Stimulated activated CD8-positive, alpha-beta memory T cell treated with anti-CD3 and anti-CD28 coated beads, Interleukin-12 subunit alpha, Interleukin-12 subunit beta, amount 100 ng/mL, for 24 hours (primary cell): ENCODE data around the gene FOXP1.

Experiments
- DNase-seq: peaks from one replicate; pipeline ENCODE4 v3.0.0-alpha.2; 2020; ENCODE audit errors: extremely low read depth

Gene FOXP1

DNA sequence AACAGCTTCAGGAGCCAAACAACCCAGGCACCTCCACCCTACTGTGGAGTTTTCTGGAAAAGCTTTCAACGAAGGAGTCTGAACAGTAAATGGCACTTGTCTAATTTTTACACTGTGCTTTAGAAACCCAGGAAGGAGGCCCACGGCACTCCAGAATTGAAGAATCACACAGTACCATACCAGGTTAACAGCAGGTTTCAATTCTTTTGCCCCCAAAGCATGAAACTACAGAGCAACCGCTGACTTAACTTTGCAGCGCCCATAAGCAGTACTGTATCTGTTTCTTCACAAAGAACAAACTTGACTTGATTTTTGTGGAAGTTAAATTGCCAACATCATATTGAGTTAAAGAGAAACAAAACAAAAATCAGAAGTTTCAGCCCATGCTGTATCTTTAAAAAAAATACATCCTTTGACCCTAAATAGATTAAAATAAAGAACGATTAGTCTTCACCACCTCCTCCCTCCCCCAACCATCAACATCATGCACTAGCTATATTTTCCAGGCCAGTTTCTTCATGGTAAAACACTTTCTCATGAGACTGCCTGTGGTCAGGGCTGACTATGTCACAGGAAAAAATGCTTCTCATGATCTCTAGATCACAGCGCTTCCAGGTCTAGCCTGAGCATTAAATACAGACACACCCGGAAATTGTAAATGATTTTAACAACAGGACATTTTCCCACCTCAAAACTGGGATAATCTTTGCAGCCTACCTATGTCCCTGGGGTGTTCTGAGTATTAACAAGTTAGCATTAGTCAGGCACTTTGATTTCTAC lies 456.3 kb downstream of the FOXP1 start:
- DNase-seq, result no peak

DNA sequence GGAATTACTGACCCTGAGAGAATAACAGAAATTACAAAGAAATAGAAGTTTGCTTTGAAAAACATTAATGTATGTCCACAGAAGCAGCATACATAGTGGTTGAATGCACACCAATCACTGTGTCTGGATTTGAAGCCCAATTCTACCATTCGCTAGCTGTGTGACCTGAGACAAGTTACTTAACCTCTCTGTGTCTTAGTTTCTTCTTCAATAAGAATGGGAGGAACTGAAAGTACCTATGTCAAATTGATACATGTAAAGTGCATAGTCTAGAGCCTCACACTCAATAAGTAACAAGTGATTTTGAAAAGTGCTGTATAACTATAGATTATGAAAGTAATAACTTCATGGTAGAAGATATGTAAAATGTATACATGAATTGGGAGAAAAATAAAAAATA lies 457.8 kb downstream of the FOXP1 start:
- DNase-seq, result no peak

DNA sequence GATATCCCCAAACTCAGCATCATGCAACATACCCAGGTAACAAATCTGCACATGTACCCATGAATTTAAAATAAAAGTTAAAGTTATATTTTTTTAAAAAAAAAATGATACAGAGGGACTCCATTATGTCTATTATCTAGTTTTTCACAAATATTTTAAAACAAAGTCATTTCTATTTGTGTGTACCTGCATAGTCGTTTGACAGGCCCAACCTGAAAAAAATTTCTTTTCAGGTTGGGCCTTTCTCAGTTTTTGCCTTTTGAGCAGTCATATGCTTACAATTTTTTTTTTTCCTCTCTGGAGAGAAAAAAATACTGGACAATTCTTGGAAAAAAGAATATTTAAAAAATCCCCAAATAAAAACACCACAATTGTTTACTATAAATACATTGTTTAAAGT lies 459.5 kb downstream of the FOXP1 start:
- DNase-seq, result no peak

DNA sequence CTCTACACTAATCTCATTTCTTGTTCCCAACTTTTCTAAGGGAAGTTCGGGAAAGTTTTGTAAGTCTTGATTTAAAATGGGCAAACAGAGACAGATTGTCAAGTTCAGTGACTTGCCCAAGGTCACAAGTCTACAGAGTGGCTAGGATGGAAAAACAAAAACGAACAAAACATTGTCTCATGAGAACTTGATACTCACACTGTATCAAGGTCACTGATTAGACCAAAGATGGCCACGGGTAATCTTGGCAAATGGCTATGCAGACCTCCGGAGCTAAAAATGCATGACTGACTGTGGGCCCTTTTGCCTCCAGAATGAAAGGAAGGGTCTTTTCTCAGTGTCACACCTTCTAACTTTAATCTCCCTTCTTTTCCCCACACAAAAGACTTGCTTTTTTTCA lies 460.9 kb downstream of the FOXP1 start:
- DNase-seq, result no peak

DNA sequence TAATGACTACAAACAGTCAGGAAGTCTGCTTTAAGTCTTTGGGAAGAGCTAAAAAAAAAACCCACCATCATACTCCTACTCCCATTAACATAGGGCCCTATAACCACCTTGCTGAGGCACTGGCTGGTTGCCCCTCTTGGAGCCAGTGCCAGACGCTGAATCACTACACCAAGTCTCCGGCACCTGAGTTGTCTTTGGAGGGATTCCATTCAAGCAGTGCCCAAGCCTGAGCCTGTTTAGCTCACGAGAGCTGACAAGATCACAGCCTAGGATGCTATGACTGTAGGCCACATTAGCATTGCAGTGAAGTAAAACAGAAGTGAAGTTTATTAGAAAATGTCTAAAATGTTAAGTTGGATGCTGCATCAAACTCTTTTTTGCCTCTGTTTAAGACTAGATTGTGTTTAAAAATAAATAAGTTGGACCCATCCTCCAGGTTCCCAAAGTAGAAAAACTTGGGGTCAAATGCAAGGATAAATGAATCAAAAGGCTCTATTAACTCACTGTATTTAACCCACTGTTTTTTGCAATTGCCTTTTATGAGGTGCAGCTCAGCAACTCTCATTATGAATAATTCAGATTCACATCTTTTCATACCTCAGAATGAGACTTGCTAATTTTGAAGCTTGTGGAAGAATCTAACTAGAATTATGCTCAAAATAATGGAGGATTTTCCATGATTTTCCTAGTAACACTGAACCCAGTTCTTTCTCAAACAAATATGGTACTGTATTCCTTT lies 461.9 kb downstream of the FOXP1 start:
- DNase-seq, result no peak

DNA sequence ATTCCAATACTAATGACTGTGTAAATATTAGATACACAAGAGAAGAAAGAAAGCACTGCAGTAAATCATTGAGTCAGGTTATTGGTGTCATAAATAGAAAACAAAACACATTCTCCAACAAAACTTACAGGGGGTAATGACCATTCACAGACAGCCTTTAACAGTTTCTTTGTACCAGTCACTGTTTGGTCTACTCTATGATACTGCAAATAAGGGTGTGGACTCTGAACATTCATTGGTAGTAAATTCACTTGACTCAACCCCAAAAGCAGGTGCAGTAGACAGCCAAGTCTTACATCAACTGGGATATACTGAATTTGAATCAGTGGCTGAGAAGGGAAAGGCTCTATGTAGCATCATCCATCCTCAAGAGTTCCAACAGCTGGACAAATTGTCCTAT lies 463.5 kb downstream of the FOXP1 start:
- no peak for DNase-seq

DNA sequence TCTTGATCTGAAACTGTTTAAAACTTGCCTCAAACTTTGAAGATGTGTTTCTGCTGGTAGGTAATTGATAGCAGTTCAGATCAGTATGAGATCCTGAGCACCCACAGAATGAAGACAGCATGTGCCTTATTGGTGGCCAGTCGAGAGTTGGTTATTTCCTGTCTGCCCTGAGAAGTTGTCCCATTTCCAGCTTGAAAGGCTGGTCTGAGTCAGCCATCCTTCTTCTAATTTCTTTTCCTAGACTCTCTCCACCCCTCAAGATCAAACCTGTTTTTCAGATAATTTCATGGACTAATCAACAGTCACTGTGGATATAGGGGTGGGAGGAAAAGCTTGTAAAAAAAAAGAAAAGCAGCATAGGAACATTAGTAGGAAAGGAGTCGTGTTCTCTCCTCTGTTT lies 464.4 kb downstream of the FOXP1 start:
- no peak for DNase-seq

DNA sequence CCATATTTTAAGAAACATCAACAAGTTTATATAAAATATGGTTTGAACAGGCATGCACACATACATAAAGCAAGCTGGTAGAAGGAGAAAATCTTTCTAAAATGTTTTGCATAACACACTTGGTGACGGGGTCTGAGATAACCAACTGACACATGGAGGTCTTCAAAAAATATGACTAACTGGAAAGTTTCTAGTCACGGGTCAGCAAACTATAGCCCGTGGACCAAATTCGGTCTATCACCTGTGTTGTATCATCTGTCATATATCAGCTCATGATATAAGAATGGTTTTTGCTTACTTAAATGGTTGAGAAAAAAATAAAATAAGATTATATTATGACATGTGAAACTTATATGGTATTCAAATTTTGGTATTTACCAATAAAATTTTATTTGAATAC lies 465.1 kb downstream of the FOXP1 start:
- no peak for DNase-seq

DNA sequence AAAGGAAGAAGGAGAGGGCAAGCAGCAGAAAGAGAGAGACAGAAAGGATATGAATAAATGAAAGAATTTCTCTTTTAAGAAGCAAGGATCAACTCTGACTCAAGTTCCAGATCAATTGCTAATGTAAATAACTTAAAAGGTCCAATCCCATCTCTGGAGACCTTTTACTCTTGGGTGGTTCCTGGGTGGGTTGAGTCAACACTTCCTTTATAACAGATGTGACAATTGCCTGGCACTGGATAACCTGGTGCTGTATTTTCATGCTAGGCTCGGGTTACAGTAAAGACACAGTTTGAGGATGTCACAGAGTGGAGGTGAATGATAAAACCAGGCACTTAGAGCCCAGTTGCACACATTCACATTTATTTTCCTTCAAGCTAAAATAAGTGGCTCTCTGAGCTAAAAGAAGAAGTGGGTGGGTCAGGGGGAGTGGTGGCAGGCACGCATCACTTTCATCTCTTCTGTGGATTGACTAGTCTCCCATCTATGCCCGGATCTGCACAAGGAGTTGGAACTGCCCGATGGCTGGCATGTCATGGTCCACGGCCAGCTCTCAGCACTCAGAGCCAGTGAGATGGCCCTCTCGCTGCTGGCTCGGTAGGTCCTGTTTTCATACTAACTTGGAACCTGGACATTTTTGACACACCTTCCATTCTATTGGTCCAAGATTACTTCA lies 465.8 kb downstream of the FOXP1 start:
- no peak for DNase-seq

DNA sequence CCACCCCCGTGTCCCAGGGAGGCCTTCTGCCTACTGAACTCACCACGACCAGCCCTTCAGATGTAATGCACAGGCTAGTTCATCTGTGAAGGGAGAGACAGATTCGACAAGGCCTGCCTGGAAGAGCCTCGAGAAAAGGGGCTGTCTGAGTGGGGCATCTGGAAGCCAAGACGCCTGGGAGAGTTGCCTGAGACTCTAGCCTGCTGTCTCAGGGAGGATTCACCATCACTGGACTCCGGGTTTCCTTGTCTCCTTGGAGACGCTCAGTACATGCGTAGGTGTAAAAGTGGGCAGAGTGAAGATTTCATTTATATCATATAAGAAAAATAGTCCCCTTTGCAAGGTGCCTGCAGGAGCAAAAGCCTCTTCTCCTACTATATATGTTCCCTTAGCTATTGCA lies 468.9 kb downstream of the FOXP1 start:
- no peak for DNase-seq

DNA sequence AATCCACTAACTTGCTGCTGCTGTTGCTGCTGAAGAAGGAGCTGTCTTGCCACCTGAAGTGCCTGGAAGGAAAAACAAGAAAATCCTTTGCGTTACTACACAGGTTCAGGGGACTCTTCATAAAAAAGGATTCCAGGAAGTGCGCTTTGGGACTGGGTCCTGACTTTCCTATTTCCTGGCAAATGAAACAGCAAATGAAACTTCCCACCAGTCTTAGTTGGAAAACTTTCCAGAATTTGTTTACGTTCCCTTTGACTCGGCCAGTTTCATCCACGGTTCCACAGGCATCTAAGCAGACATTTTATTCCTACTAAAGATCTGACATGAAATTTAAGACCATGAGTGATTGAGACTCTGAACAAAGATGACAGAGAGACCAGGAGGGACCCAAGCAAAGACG lies 471.0 kb downstream of the FOXP1 start:
- no peak for DNase-seq

DNA sequence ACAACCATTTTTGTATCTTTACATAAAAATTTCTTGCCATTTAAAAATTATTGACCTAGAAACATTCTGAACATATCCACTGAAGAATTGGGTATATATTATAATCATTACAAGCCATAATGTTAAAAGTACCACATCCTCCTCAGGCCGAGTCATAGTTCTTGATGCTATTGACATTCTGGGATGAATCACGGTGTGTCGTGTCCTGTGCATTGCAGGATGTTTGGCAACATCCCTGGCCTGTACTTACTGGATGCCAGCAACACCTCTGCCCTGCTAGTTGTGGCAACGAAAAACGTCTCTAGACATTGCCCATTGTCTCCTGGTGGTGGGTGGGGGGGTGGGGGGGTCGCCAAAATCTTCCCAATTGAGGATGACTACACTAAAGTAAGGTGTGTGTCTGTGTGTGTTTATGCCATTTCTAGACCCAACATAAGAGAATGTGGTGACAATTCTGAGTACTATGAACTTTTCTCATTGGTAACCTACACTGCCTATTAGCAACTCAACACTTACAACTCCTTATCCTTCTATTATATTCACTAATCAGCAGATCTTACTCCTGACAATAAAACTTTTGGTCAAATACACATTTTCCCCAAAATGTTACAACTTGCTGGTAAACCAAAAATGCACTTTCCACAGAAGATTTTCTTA lies 471.6 kb downstream of the FOXP1 start:
- DNase-seq, result no peak

DNA sequence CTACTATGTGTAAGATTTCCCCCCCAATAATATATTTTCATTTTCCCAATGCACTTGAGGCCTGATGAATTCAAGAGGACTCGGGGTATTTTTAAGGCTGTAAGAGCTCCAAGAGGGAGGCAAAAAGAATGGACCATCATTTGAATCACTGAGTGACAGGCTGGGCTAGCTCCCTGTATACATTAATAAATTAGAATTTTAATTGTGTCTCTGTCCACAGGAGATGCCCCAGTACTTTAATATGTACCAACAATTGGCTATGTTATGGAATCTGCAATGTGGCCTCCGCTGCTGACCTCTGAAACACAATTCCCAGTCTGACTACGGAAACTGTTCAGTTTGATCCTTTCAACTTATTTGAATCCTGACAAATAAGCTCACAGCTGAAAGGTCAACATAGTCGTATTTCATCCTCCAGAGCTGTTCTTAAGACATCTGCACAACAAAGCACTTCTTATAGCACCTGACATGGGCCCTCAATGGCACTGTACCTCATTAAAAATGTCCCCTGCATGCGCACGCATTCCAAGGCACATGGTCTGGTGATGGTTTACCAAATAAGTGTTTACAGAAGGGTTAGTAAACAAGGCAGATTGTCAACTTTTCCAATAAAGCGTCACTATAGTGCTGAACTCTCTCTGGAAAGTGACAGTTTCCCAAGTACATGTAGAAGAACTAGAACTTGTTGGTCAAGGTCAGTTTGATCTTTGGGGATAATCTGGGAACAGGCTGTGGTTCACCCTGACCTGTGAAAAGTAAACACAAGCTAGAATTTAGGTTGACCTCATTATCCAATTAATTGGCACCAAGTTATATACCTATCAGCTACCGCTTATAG lies 472.9 kb downstream of the FOXP1 start:
- no peak for DNase-seq

DNA sequence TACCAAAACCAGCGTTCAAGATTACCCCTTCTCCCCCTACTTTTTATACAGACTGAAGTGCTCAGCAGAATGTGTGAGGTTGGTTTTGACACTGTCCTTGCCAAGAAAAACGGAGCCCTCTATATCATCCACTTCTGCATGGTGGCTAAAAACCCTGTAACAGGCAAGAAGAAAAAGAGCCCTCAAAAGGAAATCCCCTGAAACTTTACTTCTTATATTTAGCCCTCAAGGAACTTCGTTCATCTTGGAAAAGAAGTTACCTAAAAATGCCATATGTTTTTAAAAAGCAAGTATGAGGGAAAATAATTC lies 473.6 kb downstream of the FOXP1 start:
- DNase-seq, result no peak

DNA sequence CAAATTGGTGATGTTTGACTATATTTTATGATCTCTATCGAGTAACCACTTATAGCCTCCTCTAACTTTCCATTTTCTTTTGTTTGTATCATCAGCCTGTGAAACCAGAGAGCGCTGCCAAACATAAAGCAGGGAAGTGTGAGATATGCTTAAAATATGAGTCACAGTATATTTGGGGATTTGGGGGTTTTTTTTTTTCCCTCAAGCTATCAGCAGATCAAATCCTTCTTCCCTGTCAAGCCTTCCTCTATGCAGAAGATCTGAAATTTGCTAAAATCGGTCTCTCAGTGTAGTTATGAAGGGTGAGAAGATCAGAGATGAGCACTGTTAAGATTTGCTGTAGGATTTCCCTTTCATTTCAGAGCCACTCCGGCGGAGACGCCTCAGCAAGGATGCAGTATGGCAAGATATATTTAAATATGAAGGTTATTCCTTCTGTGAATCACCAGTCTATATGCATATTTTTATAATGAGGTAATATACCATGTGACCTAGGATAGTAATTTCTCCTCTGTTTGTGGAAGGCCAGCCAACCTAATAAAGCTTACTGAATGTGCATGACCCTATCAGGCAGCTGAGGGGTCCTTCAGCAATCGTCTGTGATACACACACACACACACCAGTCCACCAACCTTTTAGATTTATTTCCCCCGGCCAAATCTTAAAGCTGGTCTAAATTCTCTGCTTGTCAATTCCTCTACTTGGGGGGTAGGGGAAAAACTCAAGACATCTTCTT lies 474.1 kb downstream of the FOXP1 start:
- no peak for DNase-seq

DNA sequence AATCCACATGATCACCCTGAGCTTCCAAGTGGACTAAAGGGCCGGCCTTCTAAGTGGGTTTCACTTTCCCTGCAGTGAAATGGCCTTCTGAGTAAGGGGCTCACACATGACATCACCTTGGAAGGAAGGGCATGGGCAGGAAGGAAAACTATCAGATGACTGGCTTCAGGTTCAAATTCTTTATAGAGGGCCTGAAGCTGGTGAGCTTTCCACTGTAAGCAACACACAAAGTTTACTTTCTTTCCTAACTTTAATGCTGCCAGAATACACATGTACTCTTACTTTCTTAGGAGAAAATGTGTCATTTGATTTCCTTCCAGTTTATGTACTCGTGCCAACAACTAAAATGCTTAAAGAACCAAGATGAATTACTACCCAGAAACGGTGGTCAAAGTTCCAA lies 475.6 kb downstream of the FOXP1 start:
- DNase-seq, result no peak

DNA sequence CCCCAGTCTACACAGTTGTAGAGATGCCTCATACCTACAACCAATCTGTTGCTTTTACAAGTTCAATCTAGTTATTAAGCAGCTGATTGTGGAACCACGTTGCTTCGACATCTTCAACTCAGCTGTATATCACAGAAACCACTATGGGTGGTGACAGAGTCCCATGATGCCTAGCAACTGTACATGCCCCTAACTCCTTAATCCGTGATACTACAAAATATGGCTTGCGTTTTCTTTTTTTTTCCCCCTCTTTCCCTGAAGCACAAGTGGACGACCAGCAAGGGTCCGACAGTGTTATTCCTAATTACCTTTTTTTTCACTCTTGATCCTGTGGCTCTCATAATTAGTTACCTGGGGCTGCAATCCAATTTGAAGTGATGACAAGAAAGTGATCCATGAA lies 478.6 kb downstream of the FOXP1 start:
- no peak for DNase-seq

DNA sequence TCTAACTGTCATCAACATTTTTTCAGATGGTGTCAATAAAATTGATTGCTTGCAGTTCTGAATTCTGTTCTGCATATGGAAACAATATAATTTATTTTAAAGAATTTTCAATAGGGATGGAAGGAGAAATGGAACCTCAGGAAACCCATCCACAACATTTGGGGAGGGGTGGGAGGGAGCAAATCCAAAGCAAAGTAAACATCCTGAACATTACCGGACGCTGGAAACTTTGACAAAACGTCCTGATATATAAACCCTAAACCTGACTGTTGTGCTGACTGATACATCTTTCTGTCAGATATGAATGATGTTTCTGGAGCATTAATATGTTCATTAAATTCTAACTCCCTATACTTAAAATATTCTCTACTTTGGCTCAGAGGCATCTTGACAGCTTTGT lies 479.0 kb downstream of the FOXP1 start:
- no peak for DNase-seq

DNA sequence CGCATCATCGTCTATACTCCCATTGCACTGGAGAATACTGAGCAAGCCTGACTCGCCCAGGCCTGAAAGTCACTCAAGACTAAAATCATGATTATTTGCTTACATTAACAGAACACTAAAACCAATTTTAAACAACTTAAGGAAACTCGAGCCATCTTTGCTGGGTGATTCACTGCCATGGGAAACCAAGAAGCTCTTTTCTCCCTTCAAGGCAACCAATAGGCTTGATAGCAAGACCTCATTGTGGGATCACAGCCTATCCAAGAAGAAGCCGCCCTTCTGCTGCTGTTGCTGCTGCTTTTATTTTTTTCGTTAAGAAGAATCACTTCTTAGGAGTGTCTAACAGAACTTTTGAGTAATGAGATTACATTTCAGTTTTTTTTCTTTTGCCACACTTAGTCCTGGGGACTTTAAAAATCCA lies 479.4 kb downstream of the FOXP1 start:
- no peak for DNase-seq

DNA sequence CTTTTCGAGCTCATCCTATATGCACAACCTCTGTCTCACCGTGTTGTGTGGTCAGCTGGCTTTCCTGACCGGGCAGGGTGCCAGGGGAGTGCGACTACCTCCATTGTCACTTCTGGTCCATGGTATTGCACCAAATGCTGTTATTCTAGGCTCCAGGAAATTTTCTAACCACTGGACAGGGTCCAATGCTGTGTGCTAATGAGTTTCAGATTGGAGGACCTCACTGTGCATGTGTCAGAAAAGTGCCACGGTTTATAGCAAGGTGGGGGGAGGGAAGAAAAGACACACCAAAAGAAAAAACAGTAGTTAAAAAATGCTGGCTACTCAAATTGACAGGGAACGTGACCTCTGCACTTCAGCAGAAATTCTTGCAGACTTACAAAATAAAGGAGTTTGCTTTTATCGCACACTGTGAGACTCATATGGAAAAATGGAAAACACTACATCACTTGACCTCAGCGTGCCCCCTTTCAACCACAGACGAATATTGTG lies 480.1 kb downstream of the FOXP1 start:
- DNase-seq, result no peak
